ENCODE results near the gene CLCN4.

Gene CLCN4

GRCh38 chrX:10189317-10190268, 32.8 kb downstream of the CLCN4 start:
- POLR2A ChIA-PET = no interaction called here
- CTCF ChIA-PET = interaction anchor here (0.6 to 4.0 kb wide), 45 partner anchors 9 to 1583 kb away, joined by 3 to 49 read pairs (median 5); partner anchors contain the start of gene MID1
- TF ChIP-seq CTCF (IDR thresholded peaks at IDR 0.05; ENCODE audit: control extremely low read depth, extremely low read depth, low read depth, missing control alignments) = peak; percentile 76
- peak; percentile 63 for DNase-seq (ENCODE audit: extremely low spot score)

- TF ChIP-seq CTCF (IDR thresholded peaks at IDR 0.05; ENCODE audit: control extremely low read depth, extremely low read depth, low read depth, missing control alignments) = peak; percentile 57
- CTCF ChIA-PET = interaction anchor here (0.7 to 4.0 kb wide), 37 partner anchors 8 to 1582 kb away, joined by 3 to 49 read pairs (median 5); partner anchors contain the start of gene MID1
- DNase-seq (ENCODE audit: extremely low spot score) = peak; percentile 28
- POLR2A ChIA-PET = no interaction called here
Observed at GRCh38 chrX:10190367-10190766, 33.6 kb downstream of the CLCN4 start.

- ChIA-PET POLR2A (no interaction called here), CTCF (interaction anchor here (0.7 to 0.8 kb wide), 2 partner anchors 8 to 423 kb away, joined by 3 read pairs; no protein-coding TSS in a partner anchor)
- no peak for DNase-seq (ENCODE audit: extremely low spot score)
- no peak for TF ChIP-seq CTCF (IDR thresholded peaks at IDR 0.05; ENCODE audit: control extremely low read depth, extremely low read depth, low read depth, missing control alignments)
Observed at GRCh38 chrX:10193587-10193986, 36.8 kb downstream of the CLCN4 start.

GRCh38 chrX:10195425-10195824, 38.6 kb downstream of the CLCN4 start:
- TF ChIP-seq CTCF (IDR thresholded peaks at IDR 0.05; ENCODE audit: control extremely low read depth, extremely low read depth, low read depth, missing control alignments) = no peak
- POLR2A ChIA-PET = no interaction called here
- DNase-seq (ENCODE audit: extremely low spot score) = no peak
- CTCF ChIA-PET = no interaction called here

GRCh38 chrX:10195947-10196346, 39.2 kb downstream of the CLCN4 start:
- DNase-seq (ENCODE audit: extremely low spot score) = no peak
- ChIA-PET POLR2A (no interaction called here), CTCF (no interaction called here)
- no peak for TF ChIP-seq CTCF (IDR thresholded peaks at IDR 0.05; ENCODE audit: control extremely low read depth, extremely low read depth, low read depth, missing control alignments)

- POLR2A ChIA-PET = no interaction called here
- TF ChIP-seq CTCF (IDR thresholded peaks at IDR 0.05; ENCODE audit: control extremely low read depth, extremely low read depth, low read depth, missing control alignments) = no peak
- DNase-seq (ENCODE audit: extremely low spot score) = no peak
- CTCF ChIA-PET = interaction anchor here (1.3 to 2.3 kb wide), 2 partner anchors 7 to 78 kb away, joined by 3 to 13 read pairs; no protein-coding TSS in a partner anchor
Observed at GRCh38 chrX:10197279-10198210, 40.8 kb downstream of the CLCN4 start.

Data from GM10248 (cell line).